Measurements from ENCODE around the gene IFRD2. TPM values are rescaled to one million over a fixed set of nuclear protein-coding genes. Genes with fewer than 3 reads are reported as not detected.
A peak's percentile ranks its signal among the peaks of the same experiment; 100 is the strongest.
"Not testable (repeated sequence)": the region's sequence is repeated elsewhere in the genome, so short reads cannot be mapped to it uniquely, and the experiment has no call there.

Gene IFRD2
- polyA plus RNA-seq, 1 donor, result 55.4 TPM

DNA sequence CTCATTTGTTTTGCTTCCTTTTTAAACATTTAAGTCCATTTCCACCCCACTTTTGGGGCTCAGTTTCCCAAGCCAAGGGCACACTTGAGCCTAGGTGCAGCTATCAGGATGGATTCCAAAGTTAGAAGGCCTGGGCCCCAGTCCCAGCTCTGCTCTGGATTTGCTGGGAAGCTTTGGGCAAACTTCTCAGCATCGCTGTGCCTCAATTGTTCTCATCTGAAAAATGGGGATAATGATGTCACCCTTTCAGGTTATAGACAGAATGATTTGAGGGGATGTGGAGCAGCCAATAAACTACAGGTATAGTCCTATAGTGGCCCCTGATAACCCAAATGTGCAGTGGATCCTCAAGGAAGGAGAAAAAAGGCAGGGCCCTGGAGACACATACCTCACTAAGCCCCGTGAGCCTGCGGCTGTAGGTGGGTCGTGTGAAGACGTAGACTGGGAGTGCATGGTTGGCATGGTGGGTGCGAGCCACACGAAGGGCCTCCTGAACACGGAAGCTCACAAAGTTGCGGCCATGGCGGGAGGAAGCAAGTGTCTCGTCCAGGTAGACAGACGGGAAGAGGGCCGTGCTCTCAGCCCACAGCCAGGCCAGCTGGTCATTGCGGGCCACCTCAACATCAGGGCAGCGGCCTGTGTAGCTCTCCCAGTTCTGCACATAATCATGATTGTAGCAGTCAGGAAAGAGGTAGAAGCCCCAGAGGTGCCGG is 27.1 kb upstream of the IFRD2 start:
- Histone ChIP-seq H3K36me3 (ENCODE audit: control insufficient read depth, insufficient read depth, low read length) (peaks cover 48% of the 10 kb centered on the region), H3K4me1 (ENCODE audit: control insufficient read depth, insufficient read depth, low read length) (peaks cover 68% of the 10 kb centered on the region), H3K9me3 (ENCODE audit: control insufficient read depth, low read depth, low read length) (no peaks in the 10 kb centered on the region), H3K27me3 (ENCODE audit: control insufficient read depth, insufficient read depth, low read length) (no peaks in the 10 kb centered on the region), H3K27ac (ENCODE audit: low read length) (no peak overlapping the region), H3K4me3 (ENCODE audit: low read length) (no peak overlapping the region)
- DNase-seq, result no peak
- WGBS (ENCODE audit: insufficient coverage, low lambda C conversion rate), result no CpG with 5 or more reads among the region's 16 CpGs

DNA sequence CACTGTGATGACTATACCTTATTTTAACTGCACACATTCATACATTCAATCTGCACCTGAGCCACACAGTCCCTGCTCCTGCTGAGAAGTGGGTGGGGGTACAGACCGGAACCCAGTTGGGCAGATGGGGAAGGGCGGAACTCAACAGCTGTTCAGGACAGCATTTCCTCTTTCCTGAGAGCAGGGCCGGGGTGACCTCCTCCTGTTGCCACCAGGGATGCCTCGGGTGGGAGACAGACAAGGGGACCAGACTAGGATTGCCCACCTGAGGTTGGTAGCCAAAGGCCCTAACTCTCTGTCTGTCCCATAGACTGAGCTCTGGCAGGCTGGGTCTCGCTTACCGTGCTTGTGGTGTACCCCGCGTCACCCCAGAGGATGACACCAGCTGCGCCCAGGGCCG is 26.4 kb upstream of the IFRD2 start:
- Histone ChIP-seq H3K9me3 (ENCODE audit: control insufficient read depth, low read depth, low read length) (no peaks in the 10 kb centered on the region), H3K4me1 (ENCODE audit: control insufficient read depth, insufficient read depth, low read length) (peaks cover 60% of the 10 kb centered on the region), H3K27ac (ENCODE audit: low read length) (no peak overlapping the region), H3K36me3 (ENCODE audit: control insufficient read depth, insufficient read depth, low read length) (peaks cover 47% of the 10 kb centered on the region), H3K4me3 (ENCODE audit: low read length) (no peak overlapping the region), H3K27me3 (ENCODE audit: control insufficient read depth, insufficient read depth, low read length) (no peaks in the 10 kb centered on the region)
- WGBS (ENCODE audit: insufficient coverage, low lambda C conversion rate), result no CpG with 5 or more reads among the region's 10 CpGs
- no peak for DNase-seq

DNA sequence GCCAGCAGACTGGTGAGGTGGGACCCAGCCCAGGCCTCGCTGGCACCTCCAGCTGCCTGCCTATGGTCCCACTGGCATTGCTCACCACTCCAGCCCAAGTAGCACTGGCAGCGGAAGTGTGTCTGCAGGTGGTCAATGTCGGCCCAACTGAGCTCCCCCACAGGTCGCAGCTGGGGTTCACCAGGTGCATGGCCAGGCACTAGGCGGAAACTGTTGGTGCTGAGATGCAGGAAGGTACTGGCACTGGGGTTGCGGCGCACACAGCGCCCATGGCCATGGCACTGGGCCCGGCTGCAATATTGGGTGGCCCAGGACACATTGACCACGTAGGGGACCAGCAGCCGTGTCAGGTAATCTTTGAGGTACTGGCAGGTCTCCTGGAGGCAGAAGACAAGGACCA is 25.9 kb upstream of the IFRD2 start:
- Histone ChIP-seq H3K36me3 (ENCODE audit: control insufficient read depth, insufficient read depth, low read length) (peaks cover 47% of the 10 kb centered on the region), H3K4me3 (ENCODE audit: low read length) (no peak overlapping the region), H3K27me3 (ENCODE audit: control insufficient read depth, insufficient read depth, low read length) (no peaks in the 10 kb centered on the region), H3K4me1 (ENCODE audit: control insufficient read depth, insufficient read depth, low read length) (peaks cover 57% of the 10 kb centered on the region), H3K27ac (ENCODE audit: low read length) (no peak overlapping the region), H3K9me3 (ENCODE audit: control insufficient read depth, low read depth, low read length) (no peaks in the 10 kb centered on the region)
- DNase-seq, result no peak
- no CpG with 5 or more reads among the region's 11 CpGs for WGBS (ENCODE audit: insufficient coverage, low lambda C conversion rate)

DNA sequence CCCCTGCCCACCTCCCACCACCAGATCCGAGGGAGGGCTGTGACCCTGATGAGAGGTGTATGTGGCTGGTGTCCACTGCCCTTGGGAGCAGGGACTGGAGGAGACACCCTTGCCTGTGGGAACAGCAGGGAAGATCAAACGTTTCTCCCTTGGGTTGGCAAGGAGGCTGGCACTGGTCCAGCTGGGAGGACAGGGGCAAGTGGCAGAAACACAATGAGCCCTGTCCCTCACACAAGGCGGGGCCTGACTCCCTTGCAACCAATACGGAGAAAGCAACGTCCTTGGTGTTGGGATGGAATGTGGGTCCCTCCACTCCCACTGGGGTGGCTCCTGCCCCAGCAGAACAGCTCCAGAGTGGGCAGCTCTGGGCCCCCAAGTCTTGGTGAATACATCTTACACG is 25.1 kb upstream of the IFRD2 start:
- H3K4me1 ChIP-seq (ENCODE audit: control insufficient read depth, insufficient read depth, low read length), result peaks cover 49% of the 10 kb centered on the region
- DNase-seq, result no peak
- H3K27ac ChIP-seq (ENCODE audit: low read length), result peak overlapping the region; percentile 80
- H3K4me3 ChIP-seq (ENCODE audit: low read length), result no peak overlapping the region
- peaks cover 47% of the 10 kb centered on the region for H3K36me3 ChIP-seq (ENCODE audit: control insufficient read depth, insufficient read depth, low read length)
- WGBS (ENCODE audit: insufficient coverage, low lambda C conversion rate), result no CpG with 5 or more reads among the region's 6 CpGs
- no peaks in the 10 kb centered on the region for H3K27me3 ChIP-seq (ENCODE audit: control insufficient read depth, insufficient read depth, low read length)
- no peaks in the 10 kb centered on the region for H3K9me3 ChIP-seq (ENCODE audit: control insufficient read depth, low read depth, low read length)

DNA sequence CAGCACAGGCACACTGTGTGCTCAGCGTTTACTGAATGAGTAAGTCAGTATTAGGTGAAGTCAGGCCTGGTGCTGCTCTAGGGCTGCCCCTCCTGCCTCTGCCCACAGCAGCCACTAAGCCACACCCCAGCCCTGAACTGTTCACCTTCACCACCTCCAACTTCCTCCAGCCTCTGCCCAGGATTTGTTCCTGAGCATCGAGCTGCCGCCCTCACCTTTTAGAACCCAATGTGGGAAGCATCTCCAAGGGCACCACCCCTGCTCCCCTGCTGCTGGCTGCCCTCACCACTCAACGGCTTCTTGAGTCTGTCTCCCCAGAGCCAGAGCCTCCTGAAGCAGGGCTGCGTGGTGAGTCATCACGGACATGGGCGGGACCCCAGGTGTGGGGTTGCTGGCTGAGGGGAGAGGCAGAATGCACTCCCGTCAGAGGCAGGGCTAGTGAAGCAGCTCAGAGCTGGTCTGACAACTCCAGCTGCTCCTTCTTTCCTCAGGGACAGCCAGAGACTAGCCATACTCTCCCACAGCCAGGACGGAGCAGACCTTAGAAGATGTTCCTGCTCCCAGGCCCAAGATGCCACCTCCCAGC is 24.5 kb upstream of the IFRD2 start:
- H3K27ac ChIP-seq (ENCODE audit: low read length), result peak overlapping the region; percentile 80
- DNase-seq, result peak; percentile 80 to 88
- H3K36me3 ChIP-seq (ENCODE audit: control insufficient read depth, insufficient read depth, low read length), result peaks cover 47% of the 10 kb centered on the region
- H3K4me1 ChIP-seq (ENCODE audit: control insufficient read depth, insufficient read depth, low read length), result peaks cover 44% of the 10 kb centered on the region
- WGBS (ENCODE audit: insufficient coverage, low lambda C conversion rate), result no CpG with 5 or more reads among the region's 9 CpGs
- H3K27me3 ChIP-seq (ENCODE audit: control insufficient read depth, insufficient read depth, low read length), result no peaks in the 10 kb centered on the region
- no peak overlapping the region for H3K4me3 ChIP-seq (ENCODE audit: low read length)
- no peaks in the 10 kb centered on the region for H3K9me3 ChIP-seq (ENCODE audit: control insufficient read depth, low read depth, low read length)

DNA sequence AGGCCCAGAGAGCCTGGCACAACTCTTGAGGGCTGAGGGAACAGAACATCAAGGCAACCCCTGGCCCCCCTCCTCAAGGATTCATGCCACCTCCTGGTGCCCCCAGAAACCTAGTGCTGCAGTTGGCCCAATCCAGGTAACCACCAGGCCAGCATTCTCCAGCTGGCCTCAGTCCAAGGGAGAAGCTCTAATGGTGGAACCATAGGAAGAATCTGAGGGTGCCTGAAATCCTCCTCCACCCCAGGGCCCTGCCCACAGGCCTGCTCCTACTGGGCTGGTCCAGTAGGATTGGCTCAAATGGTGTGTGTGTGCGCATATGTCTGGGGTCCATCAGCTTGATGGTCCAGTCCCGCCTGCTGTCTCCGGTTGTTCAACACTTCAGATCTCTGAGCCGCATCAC is 22.6 kb upstream of the IFRD2 start:
- Histone ChIP-seq H3K4me3 (ENCODE audit: low read length) (no peak overlapping the region), H3K4me1 (ENCODE audit: control insufficient read depth, insufficient read depth, low read length) (peaks cover 37% of the 10 kb centered on the region), H3K27me3 (ENCODE audit: control insufficient read depth, insufficient read depth, low read length) (no peaks in the 10 kb centered on the region), H3K27ac (ENCODE audit: low read length) (no peak overlapping the region), H3K36me3 (ENCODE audit: control insufficient read depth, insufficient read depth, low read length) (peaks cover 45% of the 10 kb centered on the region), H3K9me3 (ENCODE audit: control insufficient read depth, low read depth, low read length) (no peaks in the 10 kb centered on the region)
- DNase-seq, result no peak
- 100% methylated on average over 1 of the region's 4 CpGs for WGBS (ENCODE audit: insufficient coverage, low lambda C conversion rate)

DNA sequence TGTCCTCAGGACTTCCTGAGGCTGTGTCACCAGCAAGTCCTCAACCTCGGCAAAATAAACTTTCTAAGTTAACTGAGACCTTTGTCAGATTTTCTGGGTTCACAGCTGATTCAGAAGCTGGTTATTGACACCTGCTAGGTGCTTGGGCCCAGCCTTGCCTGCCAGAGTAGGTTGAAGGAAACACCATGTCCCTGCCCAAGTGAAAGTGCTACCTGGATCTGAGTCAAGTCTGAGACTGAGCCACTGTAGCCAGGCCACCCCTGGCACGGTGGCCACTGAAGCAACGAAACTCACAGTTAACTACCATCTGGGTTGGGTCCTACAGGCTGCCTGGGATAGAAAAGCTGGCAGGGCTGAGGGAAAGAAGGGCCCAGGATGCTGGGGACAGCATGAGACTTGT is 22.1 kb upstream of the IFRD2 start:
- DNase-seq, result no peak
- H3K27ac ChIP-seq (ENCODE audit: low read length), result no peak overlapping the region
- peaks cover under 1% of the 10 kb centered on the region for H3K9me3 ChIP-seq (ENCODE audit: control insufficient read depth, low read depth, low read length)
- peaks cover 41% of the 10 kb centered on the region for H3K36me3 ChIP-seq (ENCODE audit: control insufficient read depth, insufficient read depth, low read length)
- H3K4me1 ChIP-seq (ENCODE audit: control insufficient read depth, insufficient read depth, low read length), result peaks cover 33% of the 10 kb centered on the region
- WGBS (ENCODE audit: insufficient coverage, low lambda C conversion rate), result no CpG with 5 or more reads among the region's 3 CpGs
- H3K27me3 ChIP-seq (ENCODE audit: control insufficient read depth, insufficient read depth, low read length), result no peaks in the 10 kb centered on the region
- H3K4me3 ChIP-seq (ENCODE audit: low read length), result no peak overlapping the region

DNA sequence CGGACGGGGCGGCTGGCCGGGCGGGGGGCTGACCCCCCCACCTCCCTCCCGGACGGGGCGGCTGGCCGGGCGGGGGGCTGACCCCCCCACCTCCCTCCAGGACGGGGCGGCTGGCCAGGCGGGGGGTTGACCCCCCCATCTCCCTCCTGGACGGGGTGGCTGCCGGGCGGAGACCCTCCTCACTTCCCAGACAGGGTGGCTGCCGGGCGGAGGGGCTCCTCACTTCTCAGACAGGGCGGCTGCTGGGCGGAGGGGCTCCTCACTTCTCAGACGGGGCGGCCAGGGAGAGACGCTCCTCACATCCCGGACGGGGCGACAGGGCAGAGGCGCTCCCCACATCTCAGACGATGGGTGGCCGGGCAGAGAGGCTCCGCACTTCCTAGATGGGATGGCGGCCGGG is 19.8 kb upstream of the IFRD2 start:
- not testable (repeated sequence) for H3K4me3 ChIP-seq (ENCODE audit: low read length); H3K27me3 ChIP-seq (ENCODE audit: control insufficient read depth, insufficient read depth, low read length); H3K27ac ChIP-seq (ENCODE audit: low read length); H3K4me1 ChIP-seq (ENCODE audit: control insufficient read depth, insufficient read depth, low read length); DNase-seq
- Histone ChIP-seq H3K9me3 (ENCODE audit: control insufficient read depth, low read depth, low read length) (peaks cover 22% of the 10 kb centered on the region), H3K36me3 (ENCODE audit: control insufficient read depth, insufficient read depth, low read length) (peaks cover 18% of the 10 kb centered on the region)
- no CpG with 5 or more reads among the region's 32 CpGs for WGBS (ENCODE audit: insufficient coverage, low lambda C conversion rate)

DNA sequence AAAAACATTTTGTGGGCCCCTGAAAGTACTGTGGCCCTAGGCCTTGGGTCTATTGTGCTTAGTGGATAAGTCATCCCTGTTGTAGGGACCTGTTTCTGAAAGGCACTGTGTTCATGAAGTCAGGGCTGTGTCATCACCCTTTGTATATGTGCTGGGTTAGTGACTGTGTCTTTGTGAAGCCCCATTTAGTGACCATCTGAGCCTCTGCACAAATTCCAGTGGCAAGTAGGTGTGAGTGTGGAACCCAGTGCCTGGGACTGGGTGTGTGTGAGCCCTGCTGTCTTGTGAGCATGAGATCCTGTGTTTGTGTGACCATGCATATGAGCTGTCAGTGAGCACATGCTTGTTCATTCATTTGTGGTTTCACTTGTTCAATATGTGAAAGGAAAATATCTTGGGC is 12.4 kb upstream of the IFRD2 start:
- no peak for DNase-seq
- Histone ChIP-seq H3K36me3 (ENCODE audit: control insufficient read depth, insufficient read depth, low read length) (no peaks in the 10 kb centered on the region), H3K27me3 (ENCODE audit: control insufficient read depth, insufficient read depth, low read length) (no peaks in the 10 kb centered on the region), H3K9me3 (ENCODE audit: control insufficient read depth, low read depth, low read length) (peaks cover 22% of the 10 kb centered on the region), H3K4me1 (ENCODE audit: control insufficient read depth, insufficient read depth, low read length) (peaks cover 29% of the 10 kb centered on the region), H3K27ac (ENCODE audit: low read length) (no peak overlapping the region), H3K4me3 (ENCODE audit: low read length) (no peak overlapping the region)

DNA sequence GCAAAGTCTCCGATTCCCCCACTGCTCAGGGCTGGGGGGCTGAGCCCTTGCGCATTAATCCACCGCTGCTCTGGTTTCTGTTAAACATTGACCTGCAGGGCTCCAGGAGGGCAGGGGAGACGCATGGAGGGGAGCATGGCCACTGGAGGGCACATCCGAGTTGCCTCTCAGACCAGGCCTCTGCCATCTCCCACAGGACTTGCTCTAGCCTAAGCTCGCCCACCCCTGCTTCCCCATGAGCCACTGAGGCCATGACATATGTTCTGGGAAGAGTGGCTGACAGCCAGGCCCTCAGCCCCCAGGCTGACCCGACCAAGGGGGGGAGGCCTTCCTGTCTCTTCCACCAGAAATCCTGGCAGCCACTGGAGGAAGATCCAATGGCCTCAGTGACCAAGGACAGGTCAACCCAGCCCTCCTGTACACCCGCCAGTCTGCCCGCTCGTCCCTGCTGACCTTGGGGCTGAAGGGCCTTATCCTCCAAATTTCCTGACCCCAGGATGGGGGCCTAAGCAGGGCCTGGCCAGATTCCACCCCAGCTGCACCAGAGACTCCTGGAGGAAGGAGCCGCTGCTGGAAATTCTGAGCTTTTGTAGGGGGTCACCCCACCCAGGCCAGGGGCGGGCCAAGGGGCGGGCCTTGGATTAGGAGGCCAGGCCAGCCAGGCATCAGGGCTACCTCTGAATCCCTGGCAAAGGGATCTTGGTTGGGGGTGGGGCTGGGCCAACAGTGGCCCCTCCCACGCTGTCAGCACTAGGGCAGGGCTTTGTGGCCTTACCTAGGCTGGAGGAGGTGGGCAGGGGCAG is 11.0 kb upstream of the IFRD2 start, which contains the start of gene HYAL1:
TSS of gene HYAL1 (minus strand) at position 562 of the 803 bp plus-strand sequence. CDS start 618 bp downstream, outside the sequence.
- Histone ChIP-seq H3K27ac (ENCODE audit: low read length) (peak within 1 kb of the TSS; percentile 49), H3K27me3 (ENCODE audit: control insufficient read depth, insufficient read depth, low read length) (no peaks in the 10 kb centered on the region), H3K9me3 (ENCODE audit: control insufficient read depth, low read depth, low read length) (peaks cover 11% of the 10 kb centered on the region), H3K4me3 (ENCODE audit: low read length) (no peak within 1 kb of the TSS), H3K36me3 (ENCODE audit: control insufficient read depth, insufficient read depth, low read length) (no peaks in the 10 kb centered on the region), H3K4me1 (ENCODE audit: control insufficient read depth, insufficient read depth, low read length) (peaks cover 36% of the 10 kb centered on the region)
- peak; percentile 58 to 72 for DNase-seq
- WGBS (ENCODE audit: insufficient coverage, low lambda C conversion rate), result no CpG with 5 or more reads among the region's 14 CpGs

All from large intestine (tissue), 3 donors.